RWPE1 (cell line): Measurements from ENCODE around the gene TPRX2.
"Not testable (repeated sequence)": the region's sequence is repeated elsewhere in the genome, so short reads cannot be mapped to it uniquely, and the experiment has no call there.

Experiments used
- CTCF ChIA-PET: fragments of 350-600 bp; sonication (Branson Sonifier 250); formaldehyde crosslinking; extraction: SDS; loops from one replicate; lab custom pipeline; 2021; lab: Yijun Ruan, JAX
- POLR2A ChIA-PET: fragments of 400-600 bp; formaldehyde crosslinking; extraction: SDS; loops from one replicate; lab custom pipeline; 2020; ENCODE audit warnings: antibody characterized with exemption; ENCODE audit not compliant: low non-redundant PET; lab: Yijun Ruan, JAX
- DNase-seq: peaks from one replicate; pipeline ENCODE4 v3.0.0; 2012; ENCODE audit warnings: low spot score
- H3K27ac ChIP-seq: fragments of 450-650 bp; 2 replicates; pipeline ENCODE4 v1.5.1; 2017
- TF ChIP-seq, protein P1 (sequence below): fragments of 450-650 bp; conservative IDR thresholded peaks from 2 replicates; pipeline ENCODE4 v1.5.1; 2017; ENCODE audit warnings: low read depth, mild to moderate bottlenecking

Gene TPRX2, protein sequence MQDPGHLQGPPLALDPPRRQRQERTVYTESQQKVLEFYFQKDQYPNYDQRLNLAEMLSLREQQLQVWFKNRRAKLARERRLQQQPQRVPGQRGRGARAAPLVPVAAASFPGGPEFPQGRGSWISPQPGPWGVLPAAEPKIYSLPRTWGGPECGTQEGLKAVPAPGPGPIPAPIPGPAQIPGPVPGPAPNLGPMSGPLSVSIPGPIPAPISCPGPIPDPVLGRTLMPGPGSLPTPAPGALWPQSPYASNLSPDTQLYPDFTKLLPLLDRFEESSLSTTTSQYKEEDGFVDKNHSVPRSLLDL

DNA sequence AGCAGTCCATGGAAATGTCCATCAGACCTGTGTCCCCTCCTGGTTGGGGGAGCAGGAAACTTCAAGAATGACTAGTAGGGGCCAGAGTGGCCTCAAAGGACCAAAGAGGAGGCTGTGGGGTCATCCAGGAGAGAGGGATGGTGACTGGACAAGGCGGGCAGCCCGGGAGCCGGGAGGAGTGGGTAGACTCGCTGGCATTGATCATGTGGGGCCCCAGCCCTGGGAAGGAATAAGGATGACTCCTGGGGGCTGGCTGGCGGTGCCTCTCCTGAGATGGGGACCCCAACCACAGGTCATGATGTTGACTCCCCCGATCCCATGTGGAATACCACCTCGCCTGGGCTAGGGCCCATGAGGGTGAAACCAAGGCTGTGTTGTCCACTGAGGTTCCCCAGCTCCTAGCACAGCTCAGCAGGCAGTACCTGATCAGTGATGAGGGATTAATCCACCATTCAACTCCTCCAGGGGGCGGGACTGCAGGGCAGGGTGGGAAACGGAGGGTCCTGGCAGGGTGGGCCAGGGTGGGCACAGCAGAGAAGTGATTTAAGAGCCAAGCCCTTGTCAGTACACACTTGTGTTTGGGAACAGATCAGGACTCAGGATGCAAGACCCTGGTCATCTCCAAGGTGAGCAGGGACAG, at the start of gene TPRX2:
Gene TPRX2, plus strand, starts transcription at position 590 of the 640 bp plus-strand sequence. Its CDS starts 12 bp downstream, at position 602.
- POLR2A ChIA-PET, CTCF ChIA-PET, DNase-seq, H3K27ac ChIP-seq: not testable (repeated sequence)

DNA sequence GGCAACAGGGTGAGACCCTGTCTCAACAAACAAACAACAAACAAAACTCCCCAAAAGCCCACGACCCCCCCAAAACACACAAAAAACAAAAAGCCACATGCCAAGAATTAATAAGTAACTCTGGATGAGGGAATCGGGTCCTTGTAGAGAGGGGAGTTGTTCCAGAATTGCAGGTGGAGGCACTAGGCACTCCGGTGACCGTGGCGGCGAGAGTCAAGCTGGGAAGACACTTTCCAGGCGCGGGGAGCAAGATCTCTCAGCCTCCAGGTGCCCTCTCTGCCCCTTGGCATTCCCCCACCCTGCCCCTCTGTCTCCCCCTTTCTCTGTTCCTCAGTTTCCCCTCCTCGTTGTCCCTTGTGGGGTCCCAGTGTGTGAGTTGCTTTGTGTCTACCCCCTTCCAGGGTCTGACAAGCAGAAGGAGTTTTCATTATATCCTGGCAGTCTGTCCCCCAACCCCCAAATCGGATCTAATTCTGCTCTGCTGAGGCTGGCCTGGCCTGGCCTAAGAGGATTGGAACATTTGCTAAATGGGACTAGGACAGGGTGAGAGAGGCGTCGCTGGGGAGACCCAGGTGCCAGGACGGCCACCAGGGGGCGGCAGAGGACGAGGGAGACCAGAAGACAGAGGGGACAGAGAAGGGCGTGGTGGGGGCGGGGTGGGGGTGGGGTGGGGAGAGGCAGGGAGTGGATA, 45.6 kb upstream of the TPRX2 start:
- ChIA-PET POLR2A (no interaction called here), CTCF (interaction anchor here (1.0 kb wide), 1 partner anchor 50 kb away, joined by 5 read pairs; no protein-coding TSS in a partner anchor)
- no peak overlapping the region for H3K27ac ChIP-seq

DNA sequence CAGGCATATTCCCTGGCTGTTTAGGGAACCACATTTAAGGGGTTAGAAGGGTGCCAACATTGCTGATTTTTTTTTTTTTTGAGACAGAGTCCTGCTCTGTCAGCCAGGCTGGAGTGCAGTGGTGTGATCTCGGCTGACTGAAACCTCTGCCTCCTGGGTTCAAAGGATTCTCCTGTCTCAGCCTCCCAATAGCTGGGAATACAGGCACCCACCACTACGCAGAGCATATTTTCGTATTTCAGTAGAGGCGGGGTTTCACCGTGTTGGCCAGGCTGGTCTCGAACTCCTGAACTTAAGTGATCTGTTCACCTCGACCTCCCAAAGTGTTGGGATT, 45.1 kb upstream of the TPRX2 start:
- POLR2A ChIA-PET: no interaction called here
- no peak overlapping the region for H3K27ac ChIP-seq
- TF ChIP-seq, protein P1, sequence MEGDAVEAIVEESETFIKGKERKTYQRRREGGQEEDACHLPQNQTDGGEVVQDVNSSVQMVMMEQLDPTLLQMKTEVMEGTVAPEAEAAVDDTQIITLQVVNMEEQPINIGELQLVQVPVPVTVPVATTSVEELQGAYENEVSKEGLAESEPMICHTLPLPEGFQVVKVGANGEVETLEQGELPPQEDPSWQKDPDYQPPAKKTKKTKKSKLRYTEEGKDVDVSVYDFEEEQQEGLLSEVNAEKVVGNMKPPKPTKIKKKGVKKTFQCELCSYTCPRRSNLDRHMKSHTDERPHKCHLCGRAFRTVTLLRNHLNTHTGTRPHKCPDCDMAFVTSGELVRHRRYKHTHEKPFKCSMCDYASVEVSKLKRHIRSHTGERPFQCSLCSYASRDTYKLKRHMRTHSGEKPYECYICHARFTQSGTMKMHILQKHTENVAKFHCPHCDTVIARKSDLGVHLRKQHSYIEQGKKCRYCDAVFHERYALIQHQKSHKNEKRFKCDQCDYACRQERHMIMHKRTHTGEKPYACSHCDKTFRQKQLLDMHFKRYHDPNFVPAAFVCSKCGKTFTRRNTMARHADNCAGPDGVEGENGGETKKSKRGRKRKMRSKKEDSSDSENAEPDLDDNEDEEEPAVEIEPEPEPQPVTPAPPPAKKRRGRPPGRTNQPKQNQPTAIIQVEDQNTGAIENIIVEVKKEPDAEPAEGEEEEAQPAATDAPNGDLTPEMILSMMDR: peak; percentile 17; the same call in 1 of the 2 replicates
- CTCF ChIA-PET: interaction anchor here (0.7 to 1.0 kb wide), 4 partner anchors 11 to 471 kb away, joined by 3 to 5 read pairs (median 3); no protein-coding TSS in a partner anchor
- DNase-seq: no peak

More for the DNA sequence above, 45.6 kb upstream of the TPRX2 start:
- DNase-seq: peak; percentile 57
- TF ChIP-seq, protein P1: peak; percentile 64

DNA sequence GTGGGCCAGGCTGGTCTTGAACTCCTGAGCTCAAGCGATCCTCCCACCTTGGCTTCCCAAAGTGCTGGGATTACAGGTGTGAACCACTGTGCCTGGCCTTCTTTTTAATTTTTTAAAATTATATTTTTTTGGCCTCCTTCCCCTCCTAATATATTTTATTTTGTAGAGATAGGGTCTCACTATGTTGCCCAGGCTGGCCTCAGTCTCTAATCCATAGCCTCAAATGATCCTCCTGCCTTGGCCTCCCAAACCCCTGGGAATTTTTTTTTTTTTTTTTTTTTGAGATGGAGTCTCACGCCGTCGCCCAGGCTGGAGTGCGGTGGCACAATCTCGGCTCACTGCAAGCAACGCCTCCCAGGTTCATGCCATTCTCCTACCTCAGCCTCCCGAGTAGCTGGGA, 42.8 kb upstream of the TPRX2 start:
- H3K27ac ChIP-seq, POLR2A ChIA-PET, DNase-seq: not testable (repeated sequence)
- CTCF ChIA-PET: interaction anchor here (0.7 to 1.5 kb wide), 2 partner anchors 47 to 531 kb away, joined by 3 to 5 read pairs; no protein-coding TSS in a partner anchor

DNA sequence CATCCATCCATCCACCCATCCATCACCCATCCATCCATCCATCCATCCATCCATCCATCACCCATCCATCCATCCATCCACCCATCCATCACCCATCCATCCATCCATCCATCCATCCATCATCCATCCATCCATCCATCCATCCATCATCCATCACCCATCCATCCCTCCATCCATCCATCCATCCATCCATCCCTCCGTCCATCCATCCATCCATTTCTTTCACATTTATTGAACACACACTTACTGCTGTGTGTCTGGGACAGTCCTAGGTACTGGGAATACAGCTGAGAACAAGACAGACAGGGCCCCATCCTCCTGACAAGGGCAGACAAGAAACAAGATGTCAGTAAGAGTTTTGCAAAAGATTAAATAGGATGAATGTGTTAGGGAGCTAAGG, 40.8 kb upstream of the TPRX2 start:
- CTCF ChIA-PET: not testable (repeated sequence)

DNA sequence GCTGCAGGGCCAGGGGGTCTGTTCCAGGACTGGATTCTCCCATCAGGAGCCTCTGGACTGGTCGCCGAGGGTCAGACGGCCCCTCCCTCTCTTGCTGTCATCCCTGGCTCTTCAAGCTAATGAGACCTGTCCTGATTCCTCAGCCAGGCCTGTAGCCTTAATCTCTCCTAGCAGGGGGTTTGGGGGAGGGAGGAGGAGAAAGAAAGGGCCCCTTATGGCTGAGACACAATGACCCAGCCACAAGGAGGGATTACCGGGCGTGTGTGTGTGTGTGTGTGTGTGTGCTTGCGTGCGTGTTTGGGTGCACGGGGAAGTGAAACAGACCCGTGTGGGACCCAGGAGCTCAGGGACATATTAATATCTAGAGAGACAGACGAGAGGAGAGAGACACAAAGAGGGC, 39.2 kb upstream of the TPRX2 start:
- TF ChIP-seq, protein P1: no peak
- CTCF ChIA-PET: no interaction called here
- no peak for DNase-seq
- H3K27ac ChIP-seq: no peak overlapping the region
- POLR2A ChIA-PET: no interaction called here

More for the DNA sequence above, 40.8 kb upstream of the TPRX2 start:
- H3K27ac ChIP-seq, DNase-seq, POLR2A ChIA-PET: not testable (repeated sequence)

DNA sequence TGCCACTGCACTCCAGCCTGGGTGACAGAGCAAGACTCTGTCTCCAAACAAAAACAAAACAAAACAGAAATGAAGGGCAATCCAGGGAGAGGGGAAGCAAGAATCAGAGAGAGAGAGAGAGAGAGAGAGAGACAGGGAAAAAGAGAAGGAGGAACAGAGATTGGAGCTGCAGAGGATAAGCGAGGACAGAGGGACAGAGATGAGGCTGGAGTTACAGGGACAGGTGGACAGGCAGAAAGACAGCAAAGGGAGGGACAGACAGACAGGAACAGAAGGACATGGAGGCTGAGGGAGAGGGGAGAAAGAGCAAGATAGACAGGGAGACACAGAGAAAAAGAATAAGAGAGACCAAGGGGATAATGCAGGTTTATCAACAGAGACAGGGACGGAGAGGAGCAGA, 38.6 kb upstream of the TPRX2 start:
- ChIA-PET POLR2A (no interaction called here), CTCF (no interaction called here)
- H3K27ac ChIP-seq: no peak overlapping the region
- no peak for DNase-seq
- TF ChIP-seq, protein P1: no peak
